ENCODE measurements around the gene ADGRL3.

- TF ChIP-seq REST (IDR thresholded peaks at IDR 0.05) (no peak), ZBTB33 (IDR thresholded peaks at IDR 0.05) (no peak), CTCF (IDR thresholded peaks at IDR 0.05; ENCODE audit: low read depth, low read length, missing input control) (no peak)
These were observed 875.0 kb downstream of the ADGRL3 start for GRCh38 chr4:62075089-62075488.

Data from liver (tissue), 2 donors.